WTC11 (cell line): ENCODE results near the gene ZNF419. TPM values are rescaled to one million over a fixed set of nuclear protein-coding genes. Genes with fewer than 3 reads are reported as not detected.

Experiments
- ARID4B ChIP-seq: sonication (generic); formaldehyde crosslinking; IDR thresholded peaks from 2 replicates; pipeline ENCODE4 v1.8.0; 2023; ENCODE audit warnings: missing genetic modification reagents, mild to moderate bottlenecking, borderline replicate concordance
- ATF2 ChIP-seq: sonication (generic); formaldehyde crosslinking; IDR thresholded peaks from 2 replicates; pipeline ENCODE4 v1.8.1; 2022; ENCODE audit warnings: low read depth, missing genetic modification reagents, borderline replicate concordance
- EMX1 ChIP-seq: fragments of 250-450 bp; sonication (Bioruptor Pico); IDR thresholded peaks from 2 replicates; pipeline ENCODE4 v1.8.0; 2021; ENCODE audit warnings: mild to moderate bottlenecking
- ESRRA ChIP-seq: sonication (generic); formaldehyde crosslinking; IDR thresholded peaks from 2 replicates; pipeline ENCODE4 v1.8.1; 2022; ENCODE audit warnings: mild to moderate bottlenecking, missing genetic modification reagents, borderline replicate concordance
- ETV6 ChIP-seq: sonication (generic); formaldehyde crosslinking; IDR thresholded peaks from 2 replicates; pipeline ENCODE4 v1.8.1; 2022; ENCODE audit warnings: mild to moderate bottlenecking, missing genetic modification reagents
- FOXK1 ChIP-seq: sonication (generic); formaldehyde crosslinking; IDR thresholded peaks from 2 replicates; pipeline ENCODE4 v1.8.0; 2022; ENCODE audit warnings: mild to moderate bottlenecking, moderate library complexity, missing genetic modification reagents
- FOXP4 ChIP-seq: sonication (generic); formaldehyde crosslinking; IDR thresholded peaks from 2 replicates; pipeline ENCODE4 v1.8.0; 2022; ENCODE audit warnings: mild to moderate bottlenecking, missing genetic modification reagents
- GABPB1 ChIP-seq: sonication (generic); formaldehyde crosslinking; IDR thresholded peaks from 2 replicates; pipeline ENCODE4 v1.8.1; 2023; ENCODE audit warnings: mild to moderate bottlenecking, missing genetic modification reagents
- KAT7 ChIP-seq: sonication (generic); formaldehyde crosslinking; IDR thresholded peaks from 2 replicates; pipeline ENCODE4 v1.8.1; 2023; ENCODE audit warnings: missing genetic modification reagents, mild to moderate bottlenecking, borderline replicate concordance
- NFE2L1 ChIP-seq: sonication (generic); formaldehyde crosslinking; IDR thresholded peaks from 2 replicates; pipeline ENCODE4 v1.8.1; 2023; ENCODE audit warnings: missing genetic modification reagents
- RORB ChIP-seq: fragments of 250-450 bp; sonication (Bioruptor Pico); IDR thresholded peaks from 2 replicates; pipeline ENCODE4 v1.9.0; 2021; ENCODE audit warnings: mild to moderate bottlenecking
- SMAD4 ChIP-seq: sonication (generic); formaldehyde crosslinking; IDR thresholded peaks from 2 replicates; pipeline ENCODE4 v1.8.0; 2022; ENCODE audit warnings: mild to moderate bottlenecking, missing genetic modification reagents
- SOX15 ChIP-seq: fragments of 250-450 bp; sonication (Bioruptor Pico); IDR thresholded peaks from 2 replicates; pipeline ENCODE4 v1.9.0; 2021; ENCODE audit warnings: mild to moderate bottlenecking
- STAT6 ChIP-seq: sonication (generic); formaldehyde crosslinking; conservative IDR thresholded peaks from 2 replicates; pipeline ENCODE4 v1.8.1; 2023; ENCODE audit warnings: mild to moderate bottlenecking, low read depth, missing genetic modification reagents, moderate library complexity
- TCF7 ChIP-seq: sonication (generic); formaldehyde crosslinking; IDR thresholded peaks from 2 replicates; pipeline ENCODE4 v1.8.0; 2022; ENCODE audit warnings: mild to moderate bottlenecking, low read depth, missing genetic modification reagents, moderate library complexity
- TEAD4 ChIP-seq: sonication (generic); formaldehyde crosslinking; IDR thresholded peaks from 2 replicates; pipeline ENCODE4 v1.8.0; 2022; ENCODE audit warnings: mild to moderate bottlenecking, missing genetic modification reagents
- ZMAT4 ChIP-seq: fragments of 250-450 bp; sonication (Bioruptor Pico); IDR thresholded peaks from 2 replicates; pipeline ENCODE4 v1.9.0; 2021; ENCODE audit warnings: mild to moderate bottlenecking
- ZNF138 ChIP-seq: sonication (generic); formaldehyde crosslinking; conservative IDR thresholded peaks from 2 replicates; pipeline ENCODE4 v1.8.1; 2022; ENCODE audit warnings: mild to moderate bottlenecking, moderate library complexity, missing genetic modification reagents
- ZNF219 ChIP-seq: sonication (generic); formaldehyde crosslinking; IDR thresholded peaks from 2 replicates; pipeline ENCODE4 v1.8.0; 2023; ENCODE audit warnings: missing genetic modification reagents, mild to moderate bottlenecking, borderline replicate concordance
- ZNF423 ChIP-seq: fragments of 250-450 bp; sonication (Bioruptor Pico); IDR thresholded peaks from 2 replicates; pipeline ENCODE4 v2.1.2; 2022; ENCODE audit warnings: mild to moderate bottlenecking, moderate library complexity
- total RNA-seq: library from RNA; stranded (reverse); gene quantifications from 3 replicates; pipeline ENCODE4 v1.2.3, GENCODE V29; 2021
- TF ChIP-seq, protein P1 (sequence below): sonication (generic); formaldehyde crosslinking; IDR thresholded peaks from 2 replicates; pipeline ENCODE4 v1.8.0; 2022; ENCODE audit warnings: missing genetic modification reagents
- TF ChIP-seq, protein P2 (sequence below): fragments of 200-600 bp; IDR thresholded peaks from 2 replicates; pipeline ENCODE4 v1.8.0; 2022; ENCODE audit warnings: antibody characterized with exemption

ZNF419 gene
- total RNA-seq, 1 experiment from 2014 or later = 11.3 TPM

DNA sequence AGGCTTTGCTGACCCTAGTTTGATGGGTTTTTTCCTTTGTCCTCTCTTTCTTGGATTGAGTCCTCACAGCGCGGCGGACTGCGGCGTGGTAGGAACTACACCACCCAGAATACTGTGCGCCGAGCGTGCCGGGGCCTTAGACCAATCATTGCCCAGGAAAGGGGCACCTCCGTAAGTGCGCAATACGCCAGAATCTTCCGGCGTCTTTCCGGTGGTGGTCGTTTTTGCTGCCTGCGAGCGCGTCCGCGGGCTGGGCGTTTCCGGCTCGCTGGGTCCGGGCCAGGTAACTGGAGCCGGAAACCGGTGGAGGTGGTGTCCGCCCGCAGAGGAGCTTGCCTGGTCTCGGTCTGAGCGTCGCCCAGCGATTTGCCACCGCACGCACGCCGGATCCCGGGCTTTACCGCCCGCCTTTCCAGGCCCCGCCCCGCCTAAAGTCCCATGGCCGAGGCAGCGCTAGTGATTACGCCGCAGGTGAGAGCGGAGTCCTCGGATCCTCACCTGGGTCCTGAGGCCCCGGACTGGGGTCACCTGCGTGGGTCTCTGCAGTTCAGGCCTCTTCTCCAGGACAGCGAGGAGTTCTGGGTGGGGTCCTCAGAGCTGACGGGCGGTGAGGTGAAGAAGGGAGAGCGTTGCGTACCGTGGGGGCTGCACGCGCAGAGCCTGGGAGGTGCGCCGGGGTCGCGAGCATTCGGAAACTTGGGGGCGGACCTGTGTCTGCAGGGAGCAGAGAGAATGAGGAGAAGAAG, 39.8 kb downstream of the ZNF419 start, which contains the start of gene ZNF549 (continued):
- TF ChIP-seq ATF2 (CRISPR knock-in tag) (0 out of 2 replicates have a peak, but pooled peaks have one; percentile 28), ZMAT4 (CRISPR knock-in tag) (no peak), TCF7 (CRISPR knock-in tag) (0 out of 2 replicates have a peak, but pooled peaks have one; percentile 69), ZNF219 (CRISPR knock-in tag) (no peak; the same call in 1 of the 2 replicates), TEAD4 (CRISPR knock-in tag) (no peak), SMAD4 (CRISPR knock-in tag) (no peak), ZNF423 (CRISPR knock-in tag) (no peak), SOX15 (no peak), FOXP4 (peak; percentile 69; the same call in 1 of the 2 replicates), ARID4B (CRISPR knock-in tag) (peak; percentile 68; the same call in 1 of the 2 replicates), STAT6 (no peak), RORB (no peak), ESRRA (no peak), EMX1 (CRISPR knock-in tag) (no peak), FOXK1 (CRISPR knock-in tag) (peak; percentile 66), KAT7 (CRISPR knock-in tag) (0 out of 2 replicates have a peak, but pooled peaks have one; percentile 54), GABPB1 (CRISPR knock-in tag) (peak; percentile 79), ETV6 (CRISPR knock-in tag) (peak; percentile 90), ZNF138 (CRISPR knock-in tag) (no peak), NFE2L1 (CRISPR knock-in tag) (0 out of 2 replicates have a peak, but pooled peaks have one; percentile 62)
- TF ChIP-seq, protein P1, sequence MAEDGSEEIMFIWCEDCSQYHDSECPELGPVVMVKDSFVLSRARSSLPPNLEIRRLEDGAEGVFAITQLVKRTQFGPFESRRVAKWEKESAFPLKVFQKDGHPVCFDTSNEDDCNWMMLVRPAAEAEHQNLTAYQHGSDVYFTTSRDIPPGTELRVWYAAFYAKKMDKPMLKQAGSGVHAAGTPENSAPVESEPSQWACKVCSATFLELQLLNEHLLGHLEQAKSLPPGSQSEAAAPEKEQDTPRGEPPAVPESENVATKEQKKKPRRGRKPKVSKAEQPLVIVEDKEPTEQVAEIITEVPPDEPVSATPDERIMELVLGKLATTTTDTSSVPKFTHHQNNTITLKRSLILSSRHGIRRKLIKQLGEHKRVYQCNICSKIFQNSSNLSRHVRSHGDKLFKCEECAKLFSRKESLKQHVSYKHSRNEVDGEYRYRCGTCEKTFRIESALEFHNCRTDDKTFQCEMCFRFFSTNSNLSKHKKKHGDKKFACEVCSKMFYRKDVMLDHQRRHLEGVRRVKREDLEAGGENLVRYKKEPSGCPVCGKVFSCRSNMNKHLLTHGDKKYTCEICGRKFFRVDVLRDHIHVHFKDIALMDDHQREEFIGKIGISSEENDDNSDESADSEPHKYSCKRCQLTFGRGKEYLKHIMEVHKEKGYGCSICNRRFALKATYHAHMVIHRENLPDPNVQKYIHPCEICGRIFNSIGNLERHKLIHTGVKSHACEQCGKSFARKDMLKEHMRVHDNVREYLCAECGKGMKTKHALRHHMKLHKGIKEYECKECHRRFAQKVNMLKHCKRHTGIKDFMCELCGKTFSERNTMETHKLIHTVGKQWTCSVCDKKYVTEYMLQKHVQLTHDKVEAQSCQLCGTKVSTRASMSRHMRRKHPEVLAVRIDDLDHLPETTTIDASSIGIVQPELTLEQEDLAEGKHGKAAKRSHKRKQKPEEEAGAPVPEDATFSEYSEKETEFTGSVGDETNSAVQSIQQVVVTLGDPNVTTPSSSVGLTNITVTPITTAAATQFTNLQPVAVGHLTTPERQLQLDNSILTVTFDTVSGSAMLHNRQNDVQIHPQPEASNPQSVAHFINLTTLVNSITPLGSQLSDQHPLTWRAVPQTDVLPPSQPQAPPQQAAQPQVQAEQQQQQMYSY = peak; percentile 80
- TF ChIP-seq, protein P2, sequence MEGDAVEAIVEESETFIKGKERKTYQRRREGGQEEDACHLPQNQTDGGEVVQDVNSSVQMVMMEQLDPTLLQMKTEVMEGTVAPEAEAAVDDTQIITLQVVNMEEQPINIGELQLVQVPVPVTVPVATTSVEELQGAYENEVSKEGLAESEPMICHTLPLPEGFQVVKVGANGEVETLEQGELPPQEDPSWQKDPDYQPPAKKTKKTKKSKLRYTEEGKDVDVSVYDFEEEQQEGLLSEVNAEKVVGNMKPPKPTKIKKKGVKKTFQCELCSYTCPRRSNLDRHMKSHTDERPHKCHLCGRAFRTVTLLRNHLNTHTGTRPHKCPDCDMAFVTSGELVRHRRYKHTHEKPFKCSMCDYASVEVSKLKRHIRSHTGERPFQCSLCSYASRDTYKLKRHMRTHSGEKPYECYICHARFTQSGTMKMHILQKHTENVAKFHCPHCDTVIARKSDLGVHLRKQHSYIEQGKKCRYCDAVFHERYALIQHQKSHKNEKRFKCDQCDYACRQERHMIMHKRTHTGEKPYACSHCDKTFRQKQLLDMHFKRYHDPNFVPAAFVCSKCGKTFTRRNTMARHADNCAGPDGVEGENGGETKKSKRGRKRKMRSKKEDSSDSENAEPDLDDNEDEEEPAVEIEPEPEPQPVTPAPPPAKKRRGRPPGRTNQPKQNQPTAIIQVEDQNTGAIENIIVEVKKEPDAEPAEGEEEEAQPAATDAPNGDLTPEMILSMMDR = no peak
